GM19025 (cell line): ENCODE measurements around the gene BOD1.
A peak's percentile ranks its signal among the peaks of the same experiment; 100 is the strongest.

Experiments used
- ATAC-seq: cut with Tn5 transposase; IDR thresholded peaks from one replicate; pipeline ENCODE4 v1.9.1; 2021; ENCODE audit warnings: mild to moderate bottlenecking, low read depth, moderate library complexity; ENCODE audit not compliant: unreplicated experiment

Gene BOD1

GRCh38 chr5:173581408-173582215, 34.8 kb downstream of the BOD1 start:
- no peak for ATAC-seq

GRCh38 chr5:173578947-173579615, 37.4 kb downstream of the BOD1 start:
- no peak for ATAC-seq

- ATAC-seq: no peak
Observed at GRCh38 chr5:173577817-173578216, 38.6 kb downstream of the BOD1 start.

GRCh38 chr5:173577166-173577565, 39.3 kb downstream of the BOD1 start:
- ATAC-seq: no peak

GRCh38 chr5:173575985-173576384, 40.5 kb downstream of the BOD1 start:
- no peak for ATAC-seq

GRCh38 chr5:173574983-173575382, 41.5 kb downstream of the BOD1 start:
- no peak for ATAC-seq

GRCh38 chr5:173573126-173573960, 43.1 kb downstream of the BOD1 start:
- ATAC-seq: peak; percentile 58

GRCh38 chr5:173572431-173573125, 43.9 kb downstream of the BOD1 start:
- ATAC-seq: no peak

GRCh38 chr5:173570321-173571090, 45.9 kb downstream of the BOD1 start:
- no peak for ATAC-seq

- ATAC-seq: no peak
Observed at GRCh38 chr5:173568703-173569102, 47.7 kb downstream of the BOD1 start.

GRCh38 chr5:173568128-173568527, 48.3 kb downstream of the BOD1 start:
- ATAC-seq: no peak

- ATAC-seq: no peak
Observed at GRCh38 chr5:173567548-173567947, 48.9 kb downstream of the BOD1 start.

GRCh38 chr5:173565491-173566072, 50.9 kb downstream of the BOD1 start:
- ATAC-seq: no peak

GRCh38 chr5:173564106-173564505, 52.3 kb downstream of the BOD1 start:
- ATAC-seq: no peak

- no peak for ATAC-seq
Observed at GRCh38 chr5:173563246-173563645, 53.2 kb downstream of the BOD1 start.

GRCh38 chr5:173562451-173562850, 54.0 kb downstream of the BOD1 start:
- no peak for ATAC-seq
